HuH-7 (cell line): ENCODE data around the gene VTCN1.
"Not testable (repeated sequence)": the region's sequence is repeated elsewhere in the genome, so short reads cannot be mapped to it uniquely, and the experiment has no call there.

Experiments used
- DNase-seq: peaks from one replicate; pipeline ENCODE4 v3.0.0; 2011; ENCODE audit warnings: low spot score

VTCN1 gene

DNA sequence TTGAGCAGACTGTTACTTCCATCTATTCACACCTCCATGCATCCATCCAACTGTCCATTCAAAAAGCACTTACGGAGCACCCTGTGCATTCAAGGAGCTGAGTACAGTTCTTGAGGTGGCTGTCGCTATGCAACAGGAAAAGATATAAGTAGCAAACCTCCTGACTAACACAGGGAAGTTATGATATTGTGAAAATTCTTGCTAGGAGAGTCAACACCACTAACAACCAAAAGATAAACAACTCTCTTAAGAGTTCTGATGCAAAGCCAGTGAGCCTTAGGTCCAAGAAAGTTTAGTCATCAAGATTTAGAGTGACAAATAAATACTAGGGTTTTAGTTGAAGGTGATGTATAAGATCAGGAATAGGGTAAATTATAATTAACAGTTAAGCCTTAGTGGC lies 44.7 kb downstream of the VTCN1 start:
- DNase-seq, result no peak

DNA sequence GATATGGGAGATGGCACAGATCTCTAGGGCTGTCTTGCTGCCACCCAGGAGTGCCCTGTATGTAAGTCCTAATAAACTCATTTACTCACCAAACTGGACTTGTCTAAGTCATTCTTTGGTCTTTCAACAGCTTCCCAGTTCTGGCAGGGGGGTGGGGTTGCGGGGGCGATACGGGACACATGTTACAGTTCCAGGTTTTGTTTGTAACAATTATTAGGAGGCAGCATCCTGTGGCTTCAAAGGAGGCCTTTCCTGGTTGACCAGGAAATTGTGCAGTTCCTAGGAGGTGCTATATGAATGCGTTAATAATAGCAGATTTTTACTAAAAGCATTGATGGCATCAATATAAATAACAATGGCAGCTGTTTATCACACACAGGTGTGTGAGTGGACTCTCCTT lies 46.5 kb downstream of the VTCN1 start:
- no peak for DNase-seq

DNA sequence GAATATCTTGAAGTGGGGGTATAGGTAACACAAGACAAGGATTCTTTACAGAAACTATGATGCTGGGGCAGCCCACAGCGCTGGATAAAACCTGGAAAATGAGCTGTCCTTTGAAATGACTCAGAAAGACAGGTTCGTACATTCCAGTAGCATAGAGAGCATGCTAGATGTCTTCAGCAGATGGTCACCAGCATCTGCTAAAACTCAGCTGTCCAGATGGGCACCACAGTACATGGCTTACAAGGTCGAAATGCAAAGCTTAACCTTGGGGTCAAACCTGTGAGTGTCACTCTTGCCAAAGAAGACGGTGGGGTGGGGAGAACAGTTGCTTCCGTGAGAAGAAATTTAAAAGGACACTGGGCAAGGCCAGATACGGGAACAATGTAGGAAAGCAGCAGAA lies 47.9 kb downstream of the VTCN1 start:
- no peak for DNase-seq

- DNase-seq, result no peak
Measured at GRCh38 chr1:117161887-117162286, 48.8 kb downstream of the VTCN1 start.

DNA sequence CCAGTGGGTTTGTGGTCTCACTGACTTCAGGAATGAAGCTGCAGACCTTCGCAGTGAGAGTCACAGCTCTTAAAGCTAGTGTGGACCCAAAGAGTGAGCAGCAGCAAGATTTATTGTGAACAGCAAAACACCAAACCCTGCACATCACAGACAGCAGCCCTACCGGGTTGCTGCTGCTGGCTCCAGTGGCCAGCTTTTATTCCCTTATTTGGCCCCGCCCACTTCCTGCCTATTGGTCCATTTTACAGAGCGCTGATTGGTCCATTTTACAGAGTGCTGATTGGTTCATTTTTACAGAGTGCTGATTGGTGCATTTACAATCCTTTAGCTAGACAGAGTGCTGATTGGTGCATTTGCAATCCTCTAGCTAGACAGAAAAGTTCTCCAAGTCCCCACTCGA lies 59.4 kb downstream of the VTCN1 start:
- DNase-seq, result not testable (repeated sequence)

- DNase-seq, result no peak
Measured at GRCh38 chr1:117150316-117150715, 60.4 kb downstream of the VTCN1 start.

- DNase-seq, result no peak
Measured at GRCh38 chr1:117147856-117148588, 62.7 kb downstream of the VTCN1 start.

- DNase-seq, result no peak
Measured at GRCh38 chr1:117147341-117147831, 63.3 kb downstream of the VTCN1 start.

DNA sequence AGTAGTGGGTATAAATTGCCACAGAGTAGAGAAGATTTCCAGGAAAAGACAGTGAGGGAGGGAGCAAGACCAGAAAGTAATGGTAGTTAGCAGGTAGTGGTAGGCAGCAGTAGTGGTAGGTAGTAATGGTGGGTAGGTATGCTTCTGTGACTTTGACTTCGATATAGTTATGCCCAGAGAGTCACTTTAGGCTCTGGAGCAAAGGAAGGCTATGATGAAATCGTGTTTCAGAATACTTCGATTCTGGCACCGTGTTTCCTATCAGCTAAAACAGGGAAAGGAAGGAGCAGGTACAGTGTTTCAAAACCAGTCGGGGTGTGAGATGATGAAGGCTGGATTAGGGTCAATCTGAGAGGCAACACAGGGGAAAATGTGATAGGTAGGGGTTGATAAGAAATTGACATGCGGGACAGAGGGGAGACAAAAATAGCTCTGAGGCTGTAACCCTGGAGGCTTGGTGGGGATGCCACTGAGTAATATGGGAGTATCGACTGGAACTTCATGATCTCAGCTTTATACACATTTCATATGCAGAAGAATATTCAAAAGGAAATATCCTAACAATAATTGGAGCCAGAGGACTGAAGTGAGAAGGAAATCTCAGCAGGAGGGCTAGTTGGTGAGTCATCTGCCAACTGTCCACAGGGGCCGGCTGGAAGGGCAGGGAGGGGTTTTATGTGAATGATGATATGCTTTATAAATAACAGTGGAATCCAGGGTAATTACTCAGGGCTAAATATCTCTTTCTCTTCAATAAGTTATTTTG lies 64.0 kb downstream of the VTCN1 start:
- no peak for DNase-seq

DNA sequence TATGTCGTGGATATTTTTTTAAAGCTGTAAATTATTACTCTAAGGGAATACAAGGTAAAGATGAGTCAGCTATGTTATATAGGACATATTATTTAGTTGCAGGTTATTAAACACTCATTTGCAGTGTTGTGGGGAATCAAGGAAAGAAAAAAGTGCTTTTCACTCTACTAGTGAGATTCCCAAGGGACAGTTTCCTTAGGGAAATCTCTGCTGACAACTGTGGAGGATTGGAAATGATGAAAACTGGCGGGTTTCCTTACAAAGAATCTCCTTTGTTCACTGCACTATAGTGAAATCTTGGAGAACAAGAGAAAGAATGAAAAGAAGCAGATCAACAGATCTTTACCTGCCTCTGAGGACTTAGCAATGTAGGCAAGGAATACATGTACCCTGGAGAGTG lies 64.7 kb downstream of the VTCN1 start:
- DNase-seq, result no peak

GRCh38 chr1:117143871-117144270 lies 66.9 kb downstream of the VTCN1 start:
- no peak for DNase-seq

GRCh38 chr1:117143172-117143571 lies 67.6 kb downstream of the VTCN1 start:
- DNase-seq, result no peak

- DNase-seq, result no peak
Measured at GRCh38 chr1:117142200-117142599, 68.5 kb downstream of the VTCN1 start.

DNA sequence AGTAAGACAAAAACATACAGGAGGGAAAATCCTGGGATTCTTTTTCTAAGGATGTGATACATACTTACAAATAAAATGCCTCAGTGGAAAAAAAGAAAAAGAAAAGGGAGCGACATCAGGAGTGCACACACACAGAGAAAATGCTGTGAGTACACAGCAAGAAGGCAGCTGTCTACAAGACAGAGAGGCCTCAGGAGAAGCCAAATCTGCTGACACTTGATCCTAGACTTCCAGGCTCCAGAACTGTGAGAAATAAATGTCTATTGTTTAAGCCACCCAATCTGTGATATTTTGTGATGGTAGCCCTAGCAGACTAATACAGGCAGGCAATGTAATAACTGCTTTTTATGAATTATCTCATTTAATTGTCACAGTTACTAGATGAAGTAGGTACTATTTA lies 72.2 kb downstream of the VTCN1 start:
- no peak for DNase-seq

DNA sequence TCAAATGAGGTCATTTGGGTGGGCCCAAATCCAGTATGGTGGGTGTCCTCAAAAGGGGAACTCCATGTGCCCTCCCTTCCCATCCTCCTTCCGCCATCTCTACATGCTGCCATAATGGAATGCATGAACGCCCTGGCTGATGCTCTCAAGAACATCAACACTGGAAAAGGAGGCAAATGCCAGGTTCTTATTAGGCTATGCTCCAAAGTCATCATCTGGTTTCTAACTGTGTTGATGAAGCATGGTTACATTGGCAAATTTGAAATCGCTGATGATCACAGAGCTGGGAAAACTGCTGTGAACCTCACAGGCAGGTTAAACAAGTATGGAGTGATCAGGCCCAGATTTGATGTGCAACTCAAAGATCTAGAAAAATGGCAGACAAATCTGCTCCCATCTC lies 72.6 kb downstream of the VTCN1 start:
- no peak for DNase-seq

GRCh38 chr1:117137281-117137855 lies 73.4 kb downstream of the VTCN1 start:
- no peak for DNase-seq

DNA sequence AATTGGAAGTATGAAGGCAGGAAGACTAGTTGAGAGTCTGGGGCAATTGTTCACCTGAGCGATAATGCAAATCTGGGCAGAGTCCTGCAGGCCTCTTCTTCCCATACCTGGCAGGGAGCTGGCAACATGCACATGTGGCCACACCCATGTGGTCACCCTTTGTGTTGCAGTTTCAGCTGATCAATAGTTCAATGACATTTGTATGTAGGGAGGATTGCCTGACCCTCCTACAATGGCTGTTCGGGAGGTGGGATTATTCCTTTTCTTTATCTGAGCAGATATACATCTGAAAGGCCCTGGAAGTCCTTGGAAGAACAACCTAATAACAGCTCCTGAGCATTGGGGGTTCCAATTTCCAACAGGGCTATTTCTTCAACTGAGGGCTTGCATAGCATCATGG lies 74.0 kb downstream of the VTCN1 start:
- DNase-seq, result no peak

GRCh38 chr1:117135329-117135728 lies 75.4 kb downstream of the VTCN1 start:
- no peak for DNase-seq

GRCh38 chr1:117130526-117130925 lies 80.2 kb downstream of the VTCN1 start:
- no peak for DNase-seq

GRCh38 chr1:117128323-117129079 lies 82.2 kb downstream of the VTCN1 start:
- DNase-seq, result no peak

GRCh38 chr1:117127795-117128194 lies 82.9 kb downstream of the VTCN1 start:
- no peak for DNase-seq

GRCh38 chr1:117124661-117125060 lies 86.1 kb downstream of the VTCN1 start:
- DNase-seq, result no peak
